B cell (primary cell): Measurements from ENCODE around the gene CASP9. TPM values are rescaled to one million over a fixed set of nuclear protein-coding genes. Genes with fewer than 3 reads are reported as not detected.
"Not testable (repeated sequence)": the region's sequence is repeated elsewhere in the genome, so short reads cannot be mapped to it uniquely, and the experiment has no call there.

ENCODE experiments used
- ATAC-seq: fragments of 200-7000 bp; cut with Tn5 transposase; one replicate; pipeline ENCODE4 v1.10.0; 2021; ENCODE audit warnings: low read depth, mild to moderate bottlenecking, moderate number of reproducible peaks, moderate library complexity
- CTCF ChIA-PET: fragments of 350-600 bp; sonication (Branson Sonifier 250); formaldehyde crosslinking; loops from one replicate; lab custom pipeline; 2021; ENCODE audit warnings: antibody characterized with exemption, inconsistent platforms; lab: Charles Lee
- POLR2A ChIA-PET: fragments of 350-600 bp; sonication (Branson Sonifier 250); formaldehyde crosslinking; loops from one replicate; lab custom pipeline; 2021; ENCODE audit warnings: antibody characterized with exemption; lab: Charles Lee
- DNase-seq: peaks from one replicate; pipeline ENCODE4 v3.0.0; 2013
- H2AFZ ChIP-seq: 2 replicates; pipeline ENCODE4 v1.6.1; 2012; ENCODE audit warnings: mild to moderate bottlenecking, low read depth, low read length; ENCODE audit not compliant: insufficient read depth, poor library complexity, severe bottlenecking
- H3K27ac ChIP-seq, 2 donors: 1 replicate in 1 of 2; 2 replicates in 1 of 2; pipeline ENCODE4 v1.5.1; 2012 to 2013; ENCODE audit warnings: low read length in 2 of 2, mild to moderate bottlenecking in 2 of 2, moderate library complexity in 1 of 2
- H3K27me3 ChIP-seq, 4 experiments: fragments of 200-600 bp in 1 of 4; sonication (generic) in 1 of 4; replicated peaks in 1 of 4; 1 replicate in 2 of 4; 2 replicates in 2 of 4; pipeline versions ENCODE4 v1.6.1 to v1.7.0; 2013 to 2016; ENCODE audit warnings: low read length in 3 of 4, mild to moderate bottlenecking in 2 of 4, mixed read lengths in 1 of 4, moderate library complexity in 1 of 4; ENCODE audit not compliant: insufficient read depth in 4 of 4, control insufficient read depth in 3 of 4; ENCODE audit errors: control extremely low read depth in 1 of 4
- H3K36me3 ChIP-seq, 2 experiments: replicated peaks in 1 of 2; 1 replicate in 1 of 2; 2 replicates in 1 of 2; pipeline versions ENCODE4 v1.6.1 to v1.7.1; 2013; ENCODE audit warnings: low read length in 1 of 2; ENCODE audit not compliant: insufficient read depth in 2 of 2, control insufficient read depth in 1 of 2; ENCODE audit errors: control extremely low read depth in 1 of 2, extremely low read depth in 1 of 2
- H3K4me1 ChIP-seq, 2 donors: fragments of 200-600 bp in 1 of 2; sonication (generic) in 1 of 2; 1 replicate in 1 of 2; 2 replicates in 1 of 2; pipeline versions ENCODE4 v1.5.1 to v1.6.1; 2013 to 2017; ENCODE audit warnings: low read length in 2 of 2; ENCODE audit not compliant: control insufficient read depth in 2 of 2, insufficient read depth in 2 of 2
- H3K4me2 ChIP-seq: replicated peaks from 2 replicates; pipeline ENCODE3; 2012; ENCODE audit warnings: mild to moderate bottlenecking, low read depth, low read length; ENCODE audit not compliant: poor library complexity, severe bottlenecking
- H3K4me3 ChIP-seq, 5 experiments: fragments of 200-600 bp in 1 of 5; sonication (generic) in 1 of 5; 1 replicate in 3 of 5; 2 replicates in 2 of 5; pipeline versions ENCODE4 v1.5.1 to v1.7.0; 2011 to 2016; ENCODE audit warnings: low read length in 4 of 5, mild to moderate bottlenecking in 4 of 5, low read depth in 2 of 5, control low read depth in 1 of 5, moderate library complexity in 1 of 5; ENCODE audit not compliant: insufficient read depth in 1 of 5; ENCODE audit errors: control extremely low read depth in 1 of 5, extremely low read depth in 1 of 5
- H3K79me2 ChIP-seq: fragments of 200-600 bp; sonication (generic); one replicate; pipeline ENCODE4 v1.6.0; 2016; ENCODE audit warnings: low read length; ENCODE audit not compliant: control insufficient read depth, insufficient read depth
- H3K9ac ChIP-seq: fragments of 200-600 bp; sonication (generic); 2 replicates; pipeline ENCODE4 v1.6.1; 2017; ENCODE audit warnings: mild to moderate bottlenecking, low read length, moderate library complexity
- H3K9me3 ChIP-seq, 3 donors: one replicate each; pipeline versions ENCODE4 v1.6.1 to v1.7.1; 2013; ENCODE audit warnings: low read length in 2 of 3; ENCODE audit not compliant: control insufficient read depth in 2 of 3, insufficient read depth in 1 of 3; ENCODE audit errors: control extremely low read depth in 1 of 3
- H4K20me1 ChIP-seq: 2 replicates; pipeline ENCODE4 v1.6.0; 2012; ENCODE audit warnings: mild to moderate bottlenecking, low read length; ENCODE audit not compliant: insufficient read depth, control insufficient read depth, poor library complexity, severe bottlenecking
- H3K27ac Mint-ChIP-seq: one replicate; pipeline ENCODE4 v1.8.0; 2021; ENCODE audit warnings: mixed read lengths
- H3K27me3 Mint-ChIP-seq: one replicate; pipeline ENCODE4 v1.8.0; 2021; ENCODE audit warnings: mixed read lengths
- H3K4me1 Mint-ChIP-seq: one replicate; pipeline ENCODE4 v1.8.0; 2021; ENCODE audit warnings: mixed read lengths
- H3K4me3 Mint-ChIP-seq: one replicate; pipeline ENCODE4 v1.8.0; 2021; ENCODE audit warnings: mixed read lengths
- H3K9me3 Mint-ChIP-seq: one replicate; pipeline ENCODE4 v1.8.0; 2022; ENCODE audit warnings: mixed read lengths; ENCODE audit not compliant: insufficient read depth
- EZH2 ChIP-seq: IDR thresholded peaks from 2 replicates; pipeline ENCODE4 v1.6.1; 2012; ENCODE audit warnings: borderline replicate concordance, low read depth, mild to moderate bottlenecking, moderate library complexity, low read length; ENCODE audit not compliant: insufficient read depth, poor library complexity, severe bottlenecking
- WGBS: methylation state at CpG from one replicate; pipeline ENCODE4 v1.1.5; 2013; ENCODE audit warnings: missing lambda C conversion rate; ENCODE audit not compliant: insufficient coverage; 5-methylcytosine and 5-hydroxymethylcytosine counted together
- intact Hi-C: fragments of 100-400 bp; cut with micrococcal nuclease; formaldehyde crosslinking; loops from one replicate; pipeline ENCODE4 v1.10.0; 2022
- polyA plus RNA-seq: library from polyadenylated mRNA; depleted of rRNA; stranded (reverse); fragments of >200 nt; gene quantifications from 2 replicates; pipeline ENCODE4 v1.2.3, GENCODE V29; 2012
- total RNA-seq, 2 donors: library from RNA; stranded (reverse); fragments of 120-200 nt in 1 of 2; gene quantifications; 1 replicate in 1 of 2; 2 replicates in 1 of 2; pipeline versions ENCODE4 v1.2.3 to v1.2.4, GENCODE V29; 2013 to 2022
- TF ChIP-seq, protein P1 (sequence below): fragments of 200-600 bp; IDR thresholded peaks from one replicate; pipeline ENCODE4 v1.8.0; 2022; ENCODE audit warnings: antibody characterized with exemption, mild to moderate bottlenecking

The CASP9 gene
- total and polyA plus RNA-seq, 2 donors (not counting 1 experiment from before 2014, with no cell fraction given) = 16.8 to 22.9 TPM

DNA sequence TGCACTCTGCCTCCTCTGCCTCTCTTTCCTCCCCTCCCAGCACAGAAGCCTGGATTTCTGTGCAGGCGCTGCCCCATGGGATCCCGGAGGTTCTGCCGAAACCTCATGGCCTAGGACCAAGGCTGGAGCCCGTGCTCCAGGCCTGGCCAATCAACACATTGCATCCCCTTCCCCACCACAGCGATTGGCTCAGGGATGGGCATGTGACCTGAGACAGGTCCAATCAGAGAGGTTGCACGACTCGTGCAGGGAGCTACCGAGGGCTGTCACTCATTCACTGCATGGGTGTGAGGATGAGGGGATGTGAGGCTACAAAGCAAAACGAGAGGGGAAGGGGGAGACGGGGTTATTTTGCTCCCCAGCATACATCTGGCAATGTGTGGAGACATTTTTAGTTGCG is 51.4 kb downstream of the CASP9 start:
- TF ChIP-seq EZH2 = no peak
- TF ChIP-seq, protein P1, sequence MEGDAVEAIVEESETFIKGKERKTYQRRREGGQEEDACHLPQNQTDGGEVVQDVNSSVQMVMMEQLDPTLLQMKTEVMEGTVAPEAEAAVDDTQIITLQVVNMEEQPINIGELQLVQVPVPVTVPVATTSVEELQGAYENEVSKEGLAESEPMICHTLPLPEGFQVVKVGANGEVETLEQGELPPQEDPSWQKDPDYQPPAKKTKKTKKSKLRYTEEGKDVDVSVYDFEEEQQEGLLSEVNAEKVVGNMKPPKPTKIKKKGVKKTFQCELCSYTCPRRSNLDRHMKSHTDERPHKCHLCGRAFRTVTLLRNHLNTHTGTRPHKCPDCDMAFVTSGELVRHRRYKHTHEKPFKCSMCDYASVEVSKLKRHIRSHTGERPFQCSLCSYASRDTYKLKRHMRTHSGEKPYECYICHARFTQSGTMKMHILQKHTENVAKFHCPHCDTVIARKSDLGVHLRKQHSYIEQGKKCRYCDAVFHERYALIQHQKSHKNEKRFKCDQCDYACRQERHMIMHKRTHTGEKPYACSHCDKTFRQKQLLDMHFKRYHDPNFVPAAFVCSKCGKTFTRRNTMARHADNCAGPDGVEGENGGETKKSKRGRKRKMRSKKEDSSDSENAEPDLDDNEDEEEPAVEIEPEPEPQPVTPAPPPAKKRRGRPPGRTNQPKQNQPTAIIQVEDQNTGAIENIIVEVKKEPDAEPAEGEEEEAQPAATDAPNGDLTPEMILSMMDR = no peak
- H3K4me3 ChIP-seq = no peak overlapping the region
- no peak overlapping the region for H3K9ac ChIP-seq
- H3K9me3 ChIP-seq = peaks cover 0 to 2% (median 0%) of the 10 kb centered on the region in 3 donors
- no peaks in the 10 kb centered on the region for H3K36me3 ChIP-seq
- no peaks in the 10 kb centered on the region for H3K27me3 ChIP-seq
- DNase-seq (no peak), ATAC-seq (no peak)
- no peaks in the 10 kb centered on the region for H3K9me3 Mint-ChIP-seq
- ChIA-PET POLR2A (no interaction called here), CTCF (no interaction called here)
- H2AFZ ChIP-seq = no peak overlapping the region
- no peak overlapping the region for H3K27ac Mint-ChIP-seq
- 93% methylated on average over 9 of the region's 11 CpGs for WGBS
- H3K4me3 Mint-ChIP-seq = no peak overlapping the region
- no peaks in the 10 kb centered on the region for H3K27me3 Mint-ChIP-seq
- H3K4me2 ChIP-seq = no peak overlapping the region
- no peak overlapping the region for H3K27ac ChIP-seq
- no peaks in the 10 kb centered on the region for H3K4me1 ChIP-seq
- H3K79me2 ChIP-seq = no peaks in the 10 kb centered on the region
- intact Hi-C loops = no loop called here
- no peaks in the 10 kb centered on the region for H3K4me1 Mint-ChIP-seq
- no peaks in the 10 kb centered on the region for H4K20me1 ChIP-seq

- H3K4me1 ChIP-seq, H3K4me1 Mint-ChIP-seq, intact Hi-C loops, DNase-seq, H3K9ac ChIP-seq, H3K27ac ChIP-seq, H2AFZ ChIP-seq, H3K4me2 ChIP-seq, H3K36me3 ChIP-seq, POLR2A ChIA-PET, H3K4me3 ChIP-seq, H4K20me1 ChIP-seq, H3K79me2 ChIP-seq, CTCF ChIA-PET, H3K27me3 ChIP-seq, H3K9me3 Mint-ChIP-seq, H3K27me3 Mint-ChIP-seq, H3K9me3 ChIP-seq, H3K27ac Mint-ChIP-seq, ATAC-seq, H3K4me3 Mint-ChIP-seq: not testable (repeated sequence)
- WGBS = 87% methylated on average over 3 of the region's 6 CpGs
Measured at GRCh38 chr1:15471723-15472122, 52.3 kb downstream of the CASP9 start.

DNA sequence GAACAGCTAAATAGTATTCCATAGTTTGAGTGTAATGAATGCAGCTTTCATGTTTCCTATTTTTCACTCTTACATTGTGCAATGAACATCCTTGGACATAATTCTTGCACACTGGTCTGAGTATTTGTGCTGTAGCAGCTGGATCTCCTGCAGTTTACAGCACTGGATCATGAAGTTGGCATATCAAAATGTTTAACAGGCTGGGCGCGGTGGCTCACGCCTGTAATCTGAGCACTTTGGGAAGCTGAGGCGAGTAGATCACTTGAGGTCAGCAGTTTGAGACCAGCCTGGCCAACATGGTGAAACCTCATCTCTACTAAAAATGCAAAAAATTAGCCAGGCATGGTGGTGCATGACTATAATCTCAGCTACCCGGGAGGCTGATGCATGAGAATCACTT is 52.9 kb downstream of the CASP9 start:
- ATAC-seq, H3K9me3 ChIP-seq, H3K4me3 ChIP-seq, H3K79me2 ChIP-seq, H3K27me3 ChIP-seq, H3K4me1 ChIP-seq, H3K4me3 Mint-ChIP-seq, POLR2A ChIA-PET, H4K20me1 ChIP-seq, DNase-seq, H2AFZ ChIP-seq, H3K4me2 ChIP-seq, intact Hi-C loops, H3K9ac ChIP-seq, H3K27me3 Mint-ChIP-seq, H3K4me1 Mint-ChIP-seq, H3K36me3 ChIP-seq, H3K27ac Mint-ChIP-seq, H3K27ac ChIP-seq, H3K9me3 Mint-ChIP-seq: not testable (repeated sequence)
- CTCF ChIA-PET = interaction anchor here (0.7 kb wide), 1 partner anchor 873 kb away, joined by 3 read pairs; no protein-coding TSS in a partner anchor
- 92% methylated on average over 5 of the region's 5 CpGs for WGBS
